ENCODE measurements around the gene IL1R2.

The IL1R2 gene

GRCh38 chr2:102030502-102030854 is 38.7 kb downstream of the IL1R2 start:
- TF ChIP-seq CTCF (conservative IDR thresholded peaks at IDR 0.05), result no peak
- H3K27ac ChIP-seq, result no peak overlapping the region

- no peak overlapping the region for H3K27ac ChIP-seq
Observed at GRCh38 chr2:102030855-102031527, 39.2 kb downstream of the IL1R2 start.

GRCh38 chr2:102032368-102033030 is 40.7 kb downstream of the IL1R2 start:
- TF ChIP-seq CTCF (conservative IDR thresholded peaks at IDR 0.05), result no peak

More at GRCh38 chr2:102030855-102031527, 39.2 kb downstream of the IL1R2 start:
- no peak for TF ChIP-seq CTCF (conservative IDR thresholded peaks at IDR 0.05)

GRCh38 chr2:102033031-102033749 is 41.4 kb downstream of the IL1R2 start:
- no peak overlapping the region; the same call in 1 of the 2 replicates for H3K27ac ChIP-seq
- no peak for TF ChIP-seq CTCF (conservative IDR thresholded peaks at IDR 0.05)

More at GRCh38 chr2:102032368-102033030, 40.7 kb downstream of the IL1R2 start:
- H3K27ac ChIP-seq, result no peak overlapping the region; the same call in 1 of the 2 replicates

- no peak overlapping the region for H3K27ac ChIP-seq
- TF ChIP-seq CTCF (conservative IDR thresholded peaks at IDR 0.05), result no peak
Observed at GRCh38 chr2:102033750-102034682, 42.3 kb downstream of the IL1R2 start.

- H3K27ac ChIP-seq, result no peak overlapping the region
- TF ChIP-seq CTCF (conservative IDR thresholded peaks at IDR 0.05), result no peak
Observed at GRCh38 chr2:102034683-102035548, 43.2 kb downstream of the IL1R2 start.
